ENCODE results near the gene RAB36. TPM values are rescaled to one million over a fixed set of nuclear protein-coding genes. Genes with fewer than 3 reads are reported as not detected.

Gene RAB36
- total and polyA plus RNA-seq, 2 donors (not counting 1 experiment from before 2014, with no cell fraction given) = 1.1 to 3.3 TPM

- CTCF ChIA-PET = interaction anchor here (0.6 to 1.4 kb wide), 4 partner anchors 18 to 1392 kb away, joined by 3 to 4 read pairs (median 3); no protein-coding TSS in a partner anchor
These were observed 36.3 kb upstream of the RAB36 start for GRCh38 chr22:23109079-23109347.

DNA sequence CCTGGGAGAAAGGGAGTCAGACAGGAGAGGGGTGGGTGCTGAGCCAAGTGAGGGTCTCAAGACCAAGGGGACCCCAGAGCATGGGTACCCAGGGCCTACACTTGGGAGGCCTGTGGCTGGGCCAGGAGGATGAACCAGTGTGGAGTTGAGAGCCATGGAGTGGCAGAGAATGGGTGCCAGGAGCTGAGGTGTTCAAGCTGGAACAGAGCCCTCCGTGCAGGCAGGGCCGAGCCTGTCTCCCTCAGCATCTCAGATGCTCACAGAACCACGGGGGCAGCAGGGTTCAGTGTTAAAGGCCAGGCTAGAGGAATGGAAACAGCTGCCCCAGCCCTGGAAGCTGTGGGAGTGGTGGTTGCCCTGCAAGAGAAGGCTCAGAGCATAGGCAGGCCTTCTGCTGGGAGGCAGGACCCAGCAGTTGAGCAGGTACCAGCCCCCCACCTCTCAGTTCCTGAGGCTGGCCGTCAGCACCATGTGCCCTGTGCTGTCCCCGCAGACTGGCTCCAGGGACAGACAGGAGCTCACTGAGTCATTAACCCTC is 35.8 kb upstream of the RAB36 start:
- Histone ChIP-seq H3K4me1 (ENCODE audit: control insufficient read depth in 2 of 2, insufficient read depth in 2 of 2, low read length in 2 of 2) (no peaks in the 10 kb centered on the region), H3K27ac (ENCODE audit: low read length in 2 of 2) (no peak overlapping the region), H3K79me2 (ENCODE audit: control insufficient read depth, insufficient read depth, low read length) (no peaks in the 10 kb centered on the region), H4K20me1 (ENCODE audit: control insufficient read depth, insufficient read depth, low read length, poor library complexity, severe bottlenecking) (no peaks in the 10 kb centered on the region), H3K4me2 (replicated peaks; ENCODE audit: low read depth, low read length, poor library complexity, severe bottlenecking) (no peak overlapping the region), H3K9me3 (ENCODE audit: control extremely low read depth in 1 of 3, control insufficient read depth in 2 of 3, insufficient read depth in 1 of 3, low read length in 2 of 3) (no peaks in the 10 kb centered on the region), H3K36me3 (replicated peaks in 1 of 2; ENCODE audit: control extremely low read depth in 1 of 2, control insufficient read depth in 1 of 2, extremely low read depth in 1 of 2, insufficient read depth in 2 of 2, low read length in 1 of 2) (no peaks in the 10 kb centered on the region), H3K27me3 (replicated peaks in 1 of 4; ENCODE audit: control extremely low read depth in 1 of 4, control insufficient read depth in 3 of 4, insufficient read depth in 4 of 4, low read length in 3 of 4) (no peaks in the 10 kb centered on the region), H2AFZ (ENCODE audit: insufficient read depth, low read depth, low read length, poor library complexity, severe bottlenecking) (no peak overlapping the region), H3K9ac (ENCODE audit: low read length) (no peak overlapping the region), H3K4me3 (ENCODE audit: control extremely low read depth in 1 of 5, extremely low read depth in 1 of 5, insufficient read depth in 1 of 5, low read depth in 2 of 5, low read length in 4 of 5) (no peak overlapping the region)
- intact Hi-C loops (cut with micrococcal nuclease) = no loop called here
- H3K4me1 Mint-ChIP-seq = peaks cover 6% of the 10 kb centered on the region
- ATAC-seq (ENCODE audit: low read depth) (no peak), DNase-seq (no peak)
- CTCF ChIA-PET = interaction anchor here (1.1 to 1.4 kb wide), 2 partner anchors 152 to 181 kb away, joined by 3 read pairs; no protein-coding TSS in a partner anchor
- WGBS (ENCODE audit: insufficient coverage) = 95% methylated on average over 4 of the region's 5 CpGs
- no peak overlapping the region for H3K4me3 Mint-ChIP-seq
- H3K27ac Mint-ChIP-seq = no peak overlapping the region
- no peak for TF ChIP-seq CTCF (IDR thresholded peaks at IDR 0.05)
- TF ChIP-seq EZH2 (IDR thresholded peaks at IDR 0.05; ENCODE audit: borderline replicate concordance, insufficient read depth, low read depth, low read length, poor library complexity, severe bottlenecking) = no peak
- POLR2A ChIA-PET = no interaction called here
- H3K9me3 Mint-ChIP-seq (ENCODE audit: insufficient read depth) = no peaks in the 10 kb centered on the region
- no peaks in the 10 kb centered on the region for H3K27me3 Mint-ChIP-seq

More at GRCh38 chr22:23109079-23109347, 36.3 kb upstream of the RAB36 start:
- POLR2A ChIA-PET = no interaction called here
- Mint-ChIP-seq H3K4me1 (peaks cover 6% of the 10 kb centered on the region), H3K27me3 (no peaks in the 10 kb centered on the region), H3K9me3 (ENCODE audit: insufficient read depth) (no peaks in the 10 kb centered on the region), H3K27ac (no peak overlapping the region), H3K4me3 (no peak overlapping the region)
- H3K9me3 ChIP-seq (ENCODE audit: control extremely low read depth in 1 of 3, control insufficient read depth in 2 of 3, insufficient read depth in 1 of 3, low read length in 2 of 3) = no peaks in the 10 kb centered on the region
- H3K79me2 ChIP-seq (ENCODE audit: control insufficient read depth, insufficient read depth, low read length) = no peaks in the 10 kb centered on the region
- H3K4me1 ChIP-seq (ENCODE audit: control insufficient read depth in 2 of 2, insufficient read depth in 2 of 2, low read length in 2 of 2) = no peaks in the 10 kb centered on the region
- intact Hi-C loops (cut with micrococcal nuclease) = no loop called here
- 83% methylated on average over 4 of the region's 6 CpGs for WGBS (ENCODE audit: insufficient coverage)
- H3K27me3 ChIP-seq (replicated peaks in 1 of 4; ENCODE audit: control extremely low read depth in 1 of 4, control insufficient read depth in 3 of 4, insufficient read depth in 4 of 4, low read length in 3 of 4) = no peaks in the 10 kb centered on the region
- no peak overlapping the region for H3K27ac ChIP-seq (ENCODE audit: low read length in 2 of 2)
- H3K4me2 ChIP-seq (replicated peaks; ENCODE audit: low read depth, low read length, poor library complexity, severe bottlenecking) = no peak overlapping the region
- no peaks in the 10 kb centered on the region for H4K20me1 ChIP-seq (ENCODE audit: control insufficient read depth, insufficient read depth, low read length, poor library complexity, severe bottlenecking)
- no peak for ATAC-seq (ENCODE audit: low read depth)
- no peak overlapping the region for H3K9ac ChIP-seq (ENCODE audit: low read length)
- no peaks in the 10 kb centered on the region for H3K36me3 ChIP-seq (replicated peaks in 1 of 2; ENCODE audit: control extremely low read depth in 1 of 2, control insufficient read depth in 1 of 2, extremely low read depth in 1 of 2, insufficient read depth in 2 of 2, low read length in 1 of 2)
- no peak overlapping the region for H3K4me3 ChIP-seq (ENCODE audit: control extremely low read depth in 1 of 5, extremely low read depth in 1 of 5, insufficient read depth in 1 of 5, low read depth in 2 of 5, low read length in 4 of 5)
- DNase-seq = no peak
- no peak for TF ChIP-seq CTCF (IDR thresholded peaks at IDR 0.05)
- no peak overlapping the region for H2AFZ ChIP-seq (ENCODE audit: insufficient read depth, low read depth, low read length, poor library complexity, severe bottlenecking)

Measured in B cell (primary cell).